HL-60 (cell line): Measurements from ENCODE around the gene VCP.

Experiments
- DNase-seq, 2 experiments: peaks; one replicate each; pipeline ENCODE4 v3.0.0-alpha.2; 2010 to 2020; ENCODE audit warnings: low read depth in 1 of 2, low spot score in 1 of 2
- H3K27ac ChIP-seq: fragments of 250-450 bp; sonication (Bioruptor Pico); replicated peaks from 2 replicates; pipeline ENCODE4 v1.5.1; 2020; ENCODE audit warnings: mild to moderate bottlenecking, moderate library complexity
- H3K27me3 ChIP-seq: fragments of 250-450 bp; sonication (Bioruptor Pico); 2 replicates; pipeline ENCODE4 v1.5.1; 2021; ENCODE audit warnings: mild to moderate bottlenecking, moderate library complexity; ENCODE audit not compliant: insufficient read depth, poor library complexity, severe bottlenecking
- H3K4me3 ChIP-seq: replicated peaks from 2 replicates; pipeline ENCODE4 v1.5.1; 2011; ENCODE audit warnings: mild to moderate bottlenecking, control low read depth, low read length; ENCODE audit not compliant: insufficient read depth
- GABPA ChIP-seq: IDR thresholded peaks from 2 replicates; pipeline ENCODE4 v1.6.1; 2012; ENCODE audit warnings: low read depth
- POLR2AphosphoS5 ChIP-seq: IDR thresholded peaks from 2 replicates; pipeline ENCODE4 v1.6.1; 2012; ENCODE audit warnings: low read depth
- SPI1 ChIP-seq: IDR thresholded peaks from 2 replicates; pipeline ENCODE4 v1.6.1; 2012; ENCODE audit warnings: low read depth, mild to moderate bottlenecking, borderline replicate concordance
- TF ChIP-seq, protein P1 (sequence below): IDR thresholded peaks from one replicate; pipeline ENCODE4 v1.5.1; 2011; ENCODE audit warnings: low read length, control low read depth, inconsistent platforms; ENCODE audit not compliant: insufficient read depth
- TF ChIP-seq, protein P2 (sequence below): IDR thresholded peaks from 2 replicates; pipeline ENCODE4 v1.6.1; 2012; ENCODE audit warnings: low read depth; ENCODE audit not compliant: insufficient replicate concordance

The VCP gene

DNA sequence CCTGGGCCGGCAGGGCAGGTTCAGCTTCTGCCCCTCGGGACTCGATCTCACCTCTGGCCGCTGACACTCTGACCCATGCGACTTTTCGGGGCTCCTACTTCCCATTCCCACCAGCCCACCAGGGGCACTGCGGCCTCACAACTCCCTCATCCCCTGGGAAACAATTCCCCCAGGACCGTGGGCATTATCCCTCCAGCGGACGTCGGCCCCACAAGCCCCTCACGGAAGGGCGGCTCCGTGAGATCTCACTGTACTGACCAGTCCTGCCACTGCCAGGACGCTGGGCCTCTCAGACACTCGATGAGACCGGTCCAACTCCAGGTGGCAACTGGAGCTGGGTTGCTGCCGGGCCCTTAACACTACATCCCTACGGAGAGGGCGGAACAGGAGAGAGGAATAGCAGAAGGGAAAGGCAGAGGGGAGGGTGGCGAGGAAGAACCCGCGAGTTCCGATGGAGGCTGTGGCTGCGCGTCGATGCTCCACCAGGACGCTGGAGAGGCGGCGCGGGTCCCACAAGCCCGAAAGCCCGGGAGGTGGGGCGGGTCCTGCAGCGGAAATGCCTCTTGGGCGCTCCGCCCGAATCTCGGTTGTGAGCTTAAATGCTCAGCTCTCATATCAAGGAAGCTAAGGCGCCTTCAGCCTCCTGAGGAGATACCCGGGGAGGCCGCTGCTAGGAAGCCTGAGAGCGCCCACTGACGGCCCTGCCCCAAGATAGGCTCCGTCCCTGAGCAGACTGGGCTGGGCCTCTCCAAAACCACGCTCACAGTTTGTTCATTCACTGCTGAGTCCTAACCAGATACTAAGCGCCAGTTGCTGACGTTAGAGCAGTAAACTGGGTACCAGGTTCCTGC is 36.3 kb downstream of the VCP start:
- no peak for DNase-seq
- Histone ChIP-seq H3K4me3 (no peak overlapping the region), H3K27me3 (no peaks in the 10 kb centered on the region), H3K27ac (no peak overlapping the region)
- TF ChIP-seq, protein P1, sequence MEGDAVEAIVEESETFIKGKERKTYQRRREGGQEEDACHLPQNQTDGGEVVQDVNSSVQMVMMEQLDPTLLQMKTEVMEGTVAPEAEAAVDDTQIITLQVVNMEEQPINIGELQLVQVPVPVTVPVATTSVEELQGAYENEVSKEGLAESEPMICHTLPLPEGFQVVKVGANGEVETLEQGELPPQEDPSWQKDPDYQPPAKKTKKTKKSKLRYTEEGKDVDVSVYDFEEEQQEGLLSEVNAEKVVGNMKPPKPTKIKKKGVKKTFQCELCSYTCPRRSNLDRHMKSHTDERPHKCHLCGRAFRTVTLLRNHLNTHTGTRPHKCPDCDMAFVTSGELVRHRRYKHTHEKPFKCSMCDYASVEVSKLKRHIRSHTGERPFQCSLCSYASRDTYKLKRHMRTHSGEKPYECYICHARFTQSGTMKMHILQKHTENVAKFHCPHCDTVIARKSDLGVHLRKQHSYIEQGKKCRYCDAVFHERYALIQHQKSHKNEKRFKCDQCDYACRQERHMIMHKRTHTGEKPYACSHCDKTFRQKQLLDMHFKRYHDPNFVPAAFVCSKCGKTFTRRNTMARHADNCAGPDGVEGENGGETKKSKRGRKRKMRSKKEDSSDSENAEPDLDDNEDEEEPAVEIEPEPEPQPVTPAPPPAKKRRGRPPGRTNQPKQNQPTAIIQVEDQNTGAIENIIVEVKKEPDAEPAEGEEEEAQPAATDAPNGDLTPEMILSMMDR = no peak
- TF ChIP-seq POLR2AphosphoS5 (no peak), SPI1 (no peak), GABPA (no peak)
- TF ChIP-seq, protein P2, sequence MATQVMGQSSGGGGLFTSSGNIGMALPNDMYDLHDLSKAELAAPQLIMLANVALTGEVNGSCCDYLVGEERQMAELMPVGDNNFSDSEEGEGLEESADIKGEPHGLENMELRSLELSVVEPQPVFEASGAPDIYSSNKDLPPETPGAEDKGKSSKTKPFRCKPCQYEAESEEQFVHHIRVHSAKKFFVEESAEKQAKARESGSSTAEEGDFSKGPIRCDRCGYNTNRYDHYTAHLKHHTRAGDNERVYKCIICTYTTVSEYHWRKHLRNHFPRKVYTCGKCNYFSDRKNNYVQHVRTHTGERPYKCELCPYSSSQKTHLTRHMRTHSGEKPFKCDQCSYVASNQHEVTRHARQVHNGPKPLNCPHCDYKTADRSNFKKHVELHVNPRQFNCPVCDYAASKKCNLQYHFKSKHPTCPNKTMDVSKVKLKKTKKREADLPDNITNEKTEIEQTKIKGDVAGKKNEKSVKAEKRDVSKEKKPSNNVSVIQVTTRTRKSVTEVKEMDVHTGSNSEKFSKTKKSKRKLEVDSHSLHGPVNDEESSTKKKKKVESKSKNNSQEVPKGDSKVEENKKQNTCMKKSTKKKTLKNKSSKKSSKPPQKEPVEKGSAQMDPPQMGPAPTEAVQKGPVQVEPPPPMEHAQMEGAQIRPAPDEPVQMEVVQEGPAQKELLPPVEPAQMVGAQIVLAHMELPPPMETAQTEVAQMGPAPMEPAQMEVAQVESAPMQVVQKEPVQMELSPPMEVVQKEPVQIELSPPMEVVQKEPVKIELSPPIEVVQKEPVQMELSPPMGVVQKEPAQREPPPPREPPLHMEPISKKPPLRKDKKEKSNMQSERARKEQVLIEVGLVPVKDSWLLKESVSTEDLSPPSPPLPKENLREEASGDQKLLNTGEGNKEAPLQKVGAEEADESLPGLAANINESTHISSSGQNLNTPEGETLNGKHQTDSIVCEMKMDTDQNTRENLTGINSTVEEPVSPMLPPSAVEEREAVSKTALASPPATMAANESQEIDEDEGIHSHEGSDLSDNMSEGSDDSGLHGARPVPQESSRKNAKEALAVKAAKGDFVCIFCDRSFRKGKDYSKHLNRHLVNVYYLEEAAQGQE = no peak

DNA sequence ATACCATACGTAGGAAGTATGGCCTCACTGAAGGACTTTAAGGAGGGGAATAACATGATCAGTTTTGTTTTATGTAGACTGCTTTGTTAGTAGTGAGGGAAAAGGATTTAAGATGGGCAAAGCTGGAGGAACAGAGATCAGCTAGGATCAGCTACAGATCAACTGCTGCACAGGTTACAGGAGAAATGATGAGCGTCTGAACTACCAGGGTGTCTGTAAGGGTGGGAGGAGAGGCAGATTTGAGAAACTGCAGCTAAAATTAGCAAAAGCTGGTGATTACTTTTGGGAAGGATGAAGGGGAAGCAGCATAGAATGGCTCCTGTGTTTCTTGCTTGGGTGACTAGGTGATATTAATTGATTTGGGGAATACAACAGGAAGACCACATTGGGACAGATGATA is 39.3 kb downstream of the VCP start:
- DNase-seq = no peak
- no peaks in the 10 kb centered on the region for H3K27me3 ChIP-seq

DNA sequence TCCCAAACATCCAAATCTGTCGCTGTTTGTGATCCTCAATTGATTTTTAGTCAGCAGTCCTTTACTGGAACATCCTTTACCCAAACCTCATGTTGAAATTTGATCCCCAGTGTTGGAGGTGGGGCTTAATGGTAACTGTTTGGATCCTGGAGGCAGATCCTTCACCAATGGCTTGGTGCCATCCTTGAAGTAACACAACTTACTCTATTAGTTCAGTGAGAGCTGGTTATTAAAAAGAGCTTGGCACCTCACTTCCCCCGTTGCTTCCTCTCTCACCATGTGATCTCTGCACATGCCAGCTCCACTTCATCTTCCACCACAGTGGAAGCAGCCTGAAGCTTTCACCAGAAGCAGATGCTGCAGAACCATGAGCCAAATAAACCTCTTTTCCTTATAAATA is 42.6 kb downstream of the VCP start:
- TF ChIP-seq, protein P2 = no peak
- TF ChIP-seq, protein P1 = no peak
- no peak for TF ChIP-seq GABPA
- TF ChIP-seq POLR2AphosphoS5 = no peak
- TF ChIP-seq SPI1 = no peak
- Histone ChIP-seq H3K27me3 (no peaks in the 10 kb centered on the region), H3K4me3 (no peak overlapping the region), H3K27ac (no peak overlapping the region)
- no peak for DNase-seq

More for the DNA sequence above, 39.3 kb downstream of the VCP start:
- TF ChIP-seq GABPA = no peak
- TF ChIP-seq, protein P1 = no peak
- H3K4me3 ChIP-seq = no peak overlapping the region
- no peak overlapping the region for H3K27ac ChIP-seq

DNA sequence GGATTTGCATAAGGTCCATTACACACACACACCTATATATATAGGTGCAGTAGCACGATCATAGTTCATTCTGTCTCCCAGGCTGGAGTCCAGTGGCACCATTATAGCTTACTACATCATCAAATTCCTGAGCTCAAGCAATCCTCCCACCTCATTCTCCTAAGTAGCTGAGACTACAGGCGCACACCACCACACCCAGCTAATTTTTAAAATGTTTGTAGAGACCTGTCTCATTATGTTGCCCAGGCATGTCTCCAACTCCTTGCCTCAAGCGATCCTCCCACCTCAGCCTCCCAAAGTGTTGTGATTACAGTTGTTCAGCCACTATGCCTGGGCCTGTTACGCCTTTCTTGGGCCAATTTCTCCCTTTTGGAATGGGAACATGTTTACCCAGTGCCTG is 43.2 kb downstream of the VCP start:
- Histone ChIP-seq H3K27ac (no peak overlapping the region), H3K4me3 (no peak overlapping the region), H3K27me3 (no peaks in the 10 kb centered on the region)
- DNase-seq = no peak
- no peak for TF ChIP-seq SPI1
- no peak for TF ChIP-seq POLR2AphosphoS5
- TF ChIP-seq, protein P2 = no peak
- TF ChIP-seq, protein P1 = no peak
- no peak for TF ChIP-seq GABPA
